HG03060 (cell line): ENCODE results near the gene RRP1.

Experiments
- ATAC-seq: cut with Tn5 transposase; IDR thresholded peaks from one replicate; pipeline ENCODE4 v1.9.1; 2021; ENCODE audit warnings: low read depth, moderate number of reproducible peaks; ENCODE audit not compliant: unreplicated experiment

The RRP1 gene

DNA sequence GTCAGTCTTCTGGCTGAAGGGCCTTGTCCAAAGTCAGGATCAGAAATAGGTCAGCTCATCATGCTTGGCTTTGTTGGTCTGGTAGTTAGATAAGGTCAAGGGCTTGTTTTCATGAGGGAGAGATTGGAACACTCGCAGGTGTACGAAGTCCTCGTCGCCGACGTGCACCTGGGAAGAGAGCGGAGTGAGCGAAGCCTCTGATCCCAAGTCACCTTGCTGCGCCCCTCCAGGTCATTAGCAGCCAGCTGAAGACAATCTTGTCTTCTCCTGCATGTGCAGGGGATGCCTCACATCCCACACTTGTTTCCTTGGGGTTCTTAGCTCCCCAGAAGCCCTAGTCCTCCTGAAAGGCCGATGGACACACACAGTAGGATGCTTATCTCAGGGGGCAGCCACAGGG, 15.2 kb upstream of the RRP1 start:
- no peak for ATAC-seq

DNA sequence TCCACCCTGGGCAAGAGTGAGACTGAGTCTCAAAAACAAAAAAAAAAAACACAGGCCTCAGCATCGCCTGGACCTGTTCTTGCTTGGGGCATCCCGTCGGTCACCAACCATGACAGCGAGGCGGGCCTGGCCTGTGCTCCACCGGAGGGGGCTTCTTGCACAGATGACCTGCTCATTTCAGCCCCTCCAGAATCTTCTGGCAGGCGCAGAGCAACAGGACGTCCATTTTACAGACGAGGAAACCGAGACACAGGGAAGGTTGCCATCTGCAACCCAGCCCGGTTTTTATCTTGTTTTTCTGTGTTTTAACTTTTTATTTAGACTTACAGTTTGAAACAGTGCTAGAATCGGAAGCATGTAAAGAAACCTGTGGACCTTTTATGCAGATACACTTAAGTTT, 14.2 kb upstream of the RRP1 start:
- no peak for ATAC-seq

DNA sequence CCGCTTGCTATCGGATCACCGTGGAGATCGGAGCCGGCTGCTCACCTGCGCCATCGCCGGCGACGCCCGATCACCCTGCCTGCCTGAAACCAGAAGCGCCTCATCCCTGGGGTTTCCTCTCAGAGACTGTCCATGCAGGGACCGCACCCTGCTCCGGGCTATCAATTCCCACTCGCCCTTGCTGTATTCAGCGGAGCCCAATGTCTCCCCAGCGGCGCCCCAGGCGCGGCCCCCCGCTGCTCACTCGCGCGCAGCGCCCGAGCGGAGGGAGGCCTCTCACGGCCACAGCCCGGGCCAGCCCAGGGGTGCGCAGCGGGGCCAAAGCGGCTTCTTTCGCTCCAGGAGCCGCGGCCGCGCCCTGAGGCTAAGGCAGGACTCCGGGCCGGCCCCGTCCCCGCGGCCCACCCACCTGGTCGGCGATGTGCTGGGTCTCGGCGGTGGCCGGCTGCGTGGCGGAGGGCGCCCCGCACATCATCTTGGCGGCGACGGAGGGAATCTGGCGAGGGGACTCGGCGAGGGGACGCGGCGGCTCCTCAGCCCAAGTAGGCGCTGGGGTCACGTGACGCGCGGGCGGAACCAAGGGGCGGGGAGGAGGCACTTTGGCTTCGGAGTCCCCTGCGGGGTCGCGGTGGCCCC, 13.5 kb upstream of the RRP1 start, which contains the start of gene CSTB:
Gene CSTB, minus strand, starts transcription at position 514 of the 636 bp plus-strand sequence. Its CDS starts 39 bp downstream, at position 475.
- ATAC-seq, result no peak

- ATAC-seq, result no peak
These were observed 11.4 kb upstream of the RRP1 start for GRCh38 chr21:43777953-43778352.

- no peak for ATAC-seq
These were observed 10.7 kb upstream of the RRP1 start for GRCh38 chr21:43778469-43779335.

DNA sequence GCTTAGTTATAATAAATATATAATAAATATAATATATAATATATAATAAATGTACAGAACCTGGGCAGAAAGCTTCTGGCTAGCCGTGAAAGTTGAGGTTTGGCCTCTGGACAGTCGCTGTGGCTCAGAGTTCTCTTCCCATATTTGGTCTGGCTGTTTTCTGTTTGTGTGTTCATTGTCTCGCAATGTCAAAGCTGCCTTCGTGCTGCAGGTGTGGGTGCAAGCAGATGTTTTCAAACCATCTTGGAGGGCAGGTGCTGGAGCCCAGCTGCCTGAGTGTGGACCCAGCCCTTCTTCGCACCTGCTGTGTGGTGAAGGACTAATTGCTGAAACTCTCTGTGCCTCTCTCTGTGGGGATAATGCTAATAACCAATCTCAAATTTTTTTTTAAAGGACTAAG, 9.7 kb upstream of the RRP1 start:
- no peak for ATAC-seq

- no peak for ATAC-seq
These were observed 7.5 kb upstream of the RRP1 start for GRCh38 chr21:43781846-43782245.

- no peak for ATAC-seq
These were observed 6.8 kb upstream of the RRP1 start for GRCh38 chr21:43782431-43783097.

DNA sequence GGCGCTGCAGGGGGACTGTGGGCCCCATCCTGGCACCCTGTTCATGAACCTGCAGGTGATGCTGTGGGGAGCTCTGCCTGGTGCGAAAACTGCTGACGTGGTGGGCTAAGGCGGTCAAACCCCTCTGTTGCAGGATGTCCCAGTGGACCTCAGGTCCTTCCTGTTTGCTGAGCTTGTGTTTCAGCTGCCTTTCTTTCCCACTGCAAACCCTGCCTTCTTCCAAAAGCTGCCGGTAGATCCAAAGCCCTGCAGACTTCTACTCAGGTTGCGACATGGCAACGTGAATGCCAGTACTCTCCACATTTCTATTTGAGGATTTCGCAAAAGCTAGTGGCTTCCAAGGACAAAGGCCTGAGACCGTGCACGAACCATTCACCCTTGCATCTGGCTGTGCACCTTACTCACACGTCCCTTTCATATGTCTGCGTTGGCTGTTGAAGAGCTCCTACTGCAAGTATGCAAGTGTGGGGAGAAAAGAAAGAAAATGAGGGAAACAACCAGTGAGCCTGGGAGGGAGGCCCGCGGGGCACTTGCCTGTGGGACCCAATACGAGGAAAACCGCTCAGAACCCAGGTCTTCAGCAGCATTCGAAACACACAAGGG, 6.2 kb upstream of the RRP1 start:
- no peak for ATAC-seq

DNA sequence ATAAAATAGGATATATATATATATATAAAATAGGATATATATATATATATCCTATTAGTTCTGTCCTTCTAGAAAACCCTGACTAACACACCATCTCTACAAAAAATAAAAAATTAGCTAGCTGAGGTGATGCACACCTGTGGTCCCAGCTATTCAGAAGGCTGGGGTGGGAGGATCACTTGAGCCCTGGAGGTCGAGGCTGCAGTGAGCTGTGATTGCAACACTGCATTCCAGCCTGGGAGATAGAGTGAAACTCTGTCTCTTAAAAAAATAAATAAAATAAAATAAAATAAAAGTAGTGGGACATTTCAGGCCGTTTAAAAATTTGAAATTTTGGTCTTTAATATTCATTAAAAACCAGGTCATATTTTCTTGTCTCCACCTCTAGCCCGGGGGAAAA, 4.2 kb upstream of the RRP1 start:
- ATAC-seq, result no peak

DNA sequence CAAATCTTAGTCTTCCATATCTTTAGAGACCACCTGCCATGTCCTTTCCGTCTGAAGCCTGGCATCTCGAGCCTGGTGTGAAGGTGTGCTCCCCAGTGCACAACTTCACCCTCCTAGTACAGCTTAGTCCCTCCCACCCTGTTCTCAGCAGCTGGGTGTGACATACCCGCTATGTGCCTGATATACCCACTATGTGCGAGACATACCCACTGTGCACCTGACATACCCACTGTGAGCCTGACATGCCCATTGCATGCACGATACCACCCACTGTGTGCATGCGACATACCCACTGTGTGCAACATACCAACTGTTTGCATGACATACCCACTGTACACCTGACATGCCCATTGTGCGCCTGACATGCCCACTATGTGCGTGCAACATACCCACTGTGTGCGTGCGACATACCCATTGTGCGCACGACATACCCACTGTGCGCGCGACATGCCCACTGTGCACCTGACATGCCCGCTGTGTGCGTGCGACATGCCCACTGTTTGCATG, 3.0 kb upstream of the RRP1 start:
- no peak for ATAC-seq

DNA sequence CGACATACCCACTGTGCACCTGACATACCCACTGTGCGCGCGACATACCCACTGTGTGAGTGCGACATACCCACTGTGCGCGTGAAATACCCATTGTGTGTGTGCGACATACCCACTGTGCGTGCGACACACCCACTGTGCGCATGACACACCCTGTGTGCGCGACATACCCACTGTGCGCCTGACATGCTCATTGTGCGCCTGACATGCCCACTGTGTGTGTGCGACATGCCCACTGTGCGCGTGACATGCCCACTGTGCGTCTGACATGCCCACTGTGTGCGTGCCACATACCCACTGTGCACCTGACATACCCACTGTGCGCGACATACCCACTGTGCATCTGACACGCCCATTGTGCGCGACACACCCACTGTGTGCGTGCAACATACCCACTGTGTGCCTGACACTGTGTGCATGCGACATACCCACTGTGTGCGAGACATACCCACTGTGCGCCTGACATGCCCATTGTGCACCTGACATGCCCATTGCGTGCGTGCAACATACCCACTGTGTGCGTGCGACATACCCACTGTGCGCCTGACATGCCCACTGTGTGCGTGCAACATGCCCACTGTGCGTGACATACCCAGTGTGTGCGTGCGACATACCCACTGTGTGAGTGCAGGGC, 2.5 kb upstream of the RRP1 start:
- ATAC-seq, result no peak

DNA sequence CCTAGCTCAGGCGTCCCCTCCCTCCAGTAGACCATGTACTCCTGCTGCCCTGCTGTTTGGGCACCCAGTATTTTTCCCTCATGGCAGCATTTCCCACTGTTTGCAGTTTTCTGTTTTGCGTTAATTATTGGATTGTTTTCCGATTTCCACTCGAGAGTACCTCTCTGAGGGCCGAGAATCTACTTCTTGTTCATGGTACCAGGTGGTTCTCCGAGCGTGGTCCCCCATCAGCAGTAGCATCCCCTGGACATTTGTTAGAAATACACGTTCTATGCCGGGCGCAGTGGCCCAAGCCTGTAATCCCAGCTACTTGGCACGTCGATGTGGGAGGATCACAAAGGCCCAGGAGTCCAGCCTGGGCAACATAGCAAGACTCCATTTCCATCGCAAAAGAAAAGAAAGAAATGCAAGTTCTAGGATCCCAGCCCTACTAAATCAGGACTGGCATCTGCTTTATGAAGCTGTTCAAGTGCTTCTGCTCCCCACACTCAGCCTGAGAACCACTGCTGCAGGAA, 690 bp downstream of the RRP1 start:
- no peak for ATAC-seq

DNA sequence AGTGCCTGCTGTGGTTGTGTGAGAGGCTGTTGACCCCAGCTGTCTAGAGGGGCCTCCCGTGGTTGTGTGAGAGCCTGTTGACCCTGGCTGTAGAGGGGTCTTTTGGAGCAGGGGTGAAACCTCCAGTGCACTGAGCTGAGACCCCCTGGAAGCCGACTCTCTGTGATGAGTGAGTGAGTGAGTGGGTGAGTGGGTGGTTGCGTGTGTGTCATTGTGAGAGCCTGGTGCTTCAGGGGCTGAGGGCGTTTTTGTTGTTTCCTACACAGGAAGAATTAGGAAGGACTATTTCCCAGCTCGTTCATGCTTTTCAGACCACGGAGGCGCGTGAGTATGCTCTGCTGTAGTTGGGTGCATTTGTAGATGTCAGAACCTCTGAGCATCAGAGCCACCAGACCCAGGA, 3.0 kb downstream of the RRP1 start:
- ATAC-seq, result no peak

DNA sequence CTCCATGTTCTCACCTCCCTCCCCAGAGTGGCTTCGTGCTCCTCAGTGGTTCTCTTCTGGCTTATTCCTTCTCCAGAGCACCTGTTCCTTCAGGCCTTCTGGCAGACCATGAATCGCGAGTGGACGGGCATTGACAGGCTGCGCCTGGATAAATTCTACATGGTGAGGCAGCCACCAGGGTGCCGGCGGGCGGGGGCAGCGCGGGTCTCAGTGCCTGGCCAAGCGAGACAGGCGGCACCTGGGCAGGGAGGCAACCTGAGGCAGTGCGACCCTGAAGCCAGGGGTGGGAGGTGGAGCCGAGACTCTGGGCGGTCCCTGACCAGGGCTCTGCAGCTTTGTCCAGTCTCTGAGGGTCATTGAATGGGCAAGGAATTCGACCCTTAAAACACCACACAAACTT, 3.9 kb downstream of the RRP1 start:
- no peak for ATAC-seq

GRCh38 chr21:43794311-43794710, 4.9 kb downstream of the RRP1 start:
- no peak for ATAC-seq

DNA sequence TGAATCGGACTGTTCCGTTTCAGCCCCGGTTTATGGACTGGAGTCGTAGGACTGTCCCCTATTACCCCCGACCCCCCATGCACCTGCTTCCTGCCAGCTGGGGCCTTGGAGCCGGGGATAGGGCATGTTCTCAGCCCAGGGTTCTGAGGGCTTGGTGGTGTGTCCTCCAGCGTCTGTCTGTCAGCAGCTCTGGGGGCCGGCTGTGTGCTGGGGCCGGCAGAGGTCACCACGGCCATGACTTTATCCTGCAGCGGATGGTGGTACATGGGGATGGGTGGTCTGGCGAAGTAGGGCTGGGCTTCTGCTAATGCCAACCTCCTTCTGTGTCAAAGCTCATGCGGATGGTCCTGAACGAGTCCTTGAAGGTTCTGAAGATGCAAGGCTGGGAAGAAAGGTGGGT, 5.5 kb downstream of the RRP1 start:
- no peak for ATAC-seq

- ATAC-seq, result no peak
These were observed 8.0 kb downstream of the RRP1 start for GRCh38 chr21:43797415-43797814.

DNA sequence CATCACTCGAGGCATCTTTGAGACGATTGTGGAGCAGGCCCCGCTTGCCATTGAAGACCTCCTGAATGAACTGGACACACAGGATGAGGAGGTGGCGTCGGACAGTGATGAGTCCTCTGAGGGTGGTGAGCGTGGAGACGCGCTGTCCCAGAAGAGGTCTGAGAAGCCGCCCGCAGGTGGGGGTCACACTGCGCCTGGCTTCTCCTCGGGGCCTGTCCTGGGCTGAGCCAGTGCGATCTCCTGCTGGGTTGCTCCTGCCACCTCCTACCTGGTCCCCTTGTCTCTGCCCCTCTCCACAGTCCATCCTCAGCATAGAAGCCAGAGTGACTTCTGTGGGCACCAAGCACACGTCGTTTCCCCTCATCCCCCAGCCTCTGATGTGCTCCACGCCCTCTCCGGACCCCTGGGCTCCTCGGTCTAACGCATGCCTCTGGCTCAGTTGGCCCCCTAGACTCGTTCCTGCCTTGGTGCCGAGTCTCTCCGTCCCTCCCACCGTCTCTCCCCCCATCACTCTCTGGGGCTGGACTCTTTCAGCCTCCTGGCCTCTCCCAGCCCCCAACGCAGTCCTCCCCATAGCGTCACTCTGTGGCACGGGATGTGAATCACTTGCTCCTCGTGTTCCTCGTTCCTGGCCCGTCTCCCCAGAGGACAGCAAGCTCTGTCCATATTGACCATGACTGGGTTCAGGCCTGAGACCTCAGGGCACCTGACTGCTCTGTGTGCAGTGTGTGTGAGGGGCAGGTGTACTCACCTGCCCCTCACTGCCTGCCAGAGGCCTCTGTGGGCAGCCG, 8.7 kb downstream of the RRP1 start:
- ATAC-seq, result no peak
